NCI-H2081 treated with DMSO at 0.1 percent for 48 hours (cell line): Measurements from ENCODE around the gene ACTN1.
A peak's percentile ranks its signal among the peaks of the same experiment; 100 is the strongest.
"Not testable (repeated sequence)": the region's sequence is repeated elsewhere in the genome, so short reads cannot be mapped to it uniquely, and the experiment has no call there.

Source experiments
- DNase-seq: peaks from one replicate; lab custom pipeline; 2025; lab: John Stamatoyannopoulos, UW

Gene ACTN1

DNA sequence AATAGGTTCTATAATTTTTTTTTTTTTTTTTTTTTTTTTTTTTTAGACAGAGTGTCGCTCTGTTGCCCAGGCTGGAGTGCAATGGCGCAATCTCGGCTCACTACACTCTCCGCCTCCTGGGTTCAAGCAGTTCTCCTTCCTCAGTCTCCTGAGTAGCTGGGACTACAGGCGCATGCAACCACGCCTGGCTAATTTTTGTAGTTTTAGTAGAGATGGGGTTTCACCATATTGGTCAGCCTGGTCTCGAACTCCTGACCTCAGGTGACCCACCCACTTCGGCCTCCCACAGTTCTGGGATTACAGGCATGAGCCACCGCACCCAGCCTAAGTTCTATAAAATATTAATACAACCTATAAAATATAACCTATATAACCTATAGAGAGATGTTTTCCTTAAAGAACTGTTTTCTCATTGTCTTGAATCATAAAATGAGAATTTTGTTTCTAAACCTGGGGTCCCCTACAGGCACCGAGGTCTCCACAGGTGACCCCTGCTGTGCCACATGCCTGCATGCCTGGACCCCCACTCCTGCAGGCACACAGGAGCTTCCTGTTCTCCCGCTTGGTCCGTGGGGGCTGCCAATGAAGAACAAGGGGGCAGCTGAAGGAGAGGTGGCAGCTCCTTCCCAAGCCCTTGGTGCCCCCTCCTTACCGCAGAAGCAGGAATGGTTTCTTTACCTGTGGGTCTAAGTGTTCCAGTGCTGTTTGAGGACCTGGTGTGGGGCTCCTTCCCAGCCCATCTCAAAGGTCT lies 115.3 kb downstream of the ACTN1 start:
- DNase-seq = no peak

DNA sequence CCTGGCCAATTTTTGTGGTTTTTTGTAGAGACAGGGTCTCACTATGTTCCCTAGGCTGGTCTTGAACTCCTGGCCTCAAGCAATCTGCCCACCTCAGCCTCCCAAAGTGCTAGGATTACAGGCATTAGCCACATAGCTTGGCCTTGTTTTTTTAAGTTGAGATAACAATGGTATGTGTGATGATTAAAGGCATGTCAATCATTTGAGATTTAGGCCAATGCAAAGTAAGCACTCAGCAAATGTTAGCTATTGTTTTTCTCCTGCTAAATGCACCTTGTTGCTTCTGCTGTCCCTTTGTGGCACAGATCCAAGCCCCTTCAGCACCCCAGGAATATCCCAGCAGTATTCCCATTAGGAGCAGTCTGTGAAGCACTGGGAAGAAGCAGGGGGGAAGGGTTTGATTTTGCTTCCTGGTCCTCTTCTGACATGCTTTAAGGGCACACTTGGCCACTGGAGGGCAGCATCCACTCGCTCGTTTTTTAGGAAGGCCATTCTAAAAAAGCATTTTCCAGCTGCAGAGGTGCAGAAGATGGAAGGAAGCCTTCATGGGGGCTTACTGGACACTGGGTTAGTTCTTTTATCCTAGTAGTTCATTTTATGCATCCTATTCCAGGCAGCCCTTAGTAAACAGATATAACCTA lies 116.0 kb downstream of the ACTN1 start:
- DNase-seq = peak; percentile 24

DNA sequence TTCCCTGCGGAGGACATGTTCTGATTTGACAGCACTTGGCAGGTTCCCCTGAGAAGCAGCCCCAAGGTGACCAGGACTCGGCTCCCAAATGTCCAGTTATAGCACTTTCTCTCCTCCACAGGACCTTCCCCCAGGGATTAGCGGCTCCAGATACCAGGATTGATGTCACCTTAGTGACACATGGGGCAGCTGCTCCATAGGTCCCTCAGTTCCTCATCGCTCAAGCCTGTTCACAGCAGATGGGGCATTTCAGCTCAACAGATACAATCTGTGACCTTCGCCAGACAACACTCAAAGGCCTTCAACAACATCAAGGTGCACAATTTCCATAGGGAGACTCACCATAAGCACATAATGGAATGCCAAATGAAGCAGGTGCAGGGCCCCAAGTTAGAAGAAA lies 118.3 kb downstream of the ACTN1 start:
- no peak for DNase-seq

DNA sequence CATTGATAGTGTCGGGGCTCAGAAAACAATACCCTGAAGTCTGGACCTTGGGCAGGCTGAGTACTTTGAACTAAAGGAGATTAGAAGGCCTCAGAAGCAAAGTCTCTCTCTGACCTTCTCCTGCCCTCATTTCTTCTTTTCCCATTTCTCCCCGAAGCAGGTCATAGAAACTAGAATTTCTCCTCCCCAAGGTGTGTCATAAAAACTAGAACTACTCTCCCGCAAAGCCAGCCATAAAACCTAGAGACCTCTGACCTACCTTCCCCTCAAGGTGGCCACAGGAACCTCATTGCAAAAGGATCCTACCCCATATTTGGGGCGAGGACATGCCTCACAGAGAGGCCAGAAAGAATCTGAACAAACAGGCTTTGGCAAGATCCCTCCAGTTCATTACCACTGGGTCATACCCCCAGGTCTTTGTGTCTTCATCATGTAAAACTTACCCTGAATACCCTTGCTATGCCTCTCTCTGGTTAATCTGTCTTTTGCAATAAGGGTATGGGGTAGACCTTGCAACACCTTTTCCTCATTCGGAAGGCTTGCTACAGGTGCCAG lies 121.5 kb downstream of the ACTN1 start:
- no peak for DNase-seq

DNA sequence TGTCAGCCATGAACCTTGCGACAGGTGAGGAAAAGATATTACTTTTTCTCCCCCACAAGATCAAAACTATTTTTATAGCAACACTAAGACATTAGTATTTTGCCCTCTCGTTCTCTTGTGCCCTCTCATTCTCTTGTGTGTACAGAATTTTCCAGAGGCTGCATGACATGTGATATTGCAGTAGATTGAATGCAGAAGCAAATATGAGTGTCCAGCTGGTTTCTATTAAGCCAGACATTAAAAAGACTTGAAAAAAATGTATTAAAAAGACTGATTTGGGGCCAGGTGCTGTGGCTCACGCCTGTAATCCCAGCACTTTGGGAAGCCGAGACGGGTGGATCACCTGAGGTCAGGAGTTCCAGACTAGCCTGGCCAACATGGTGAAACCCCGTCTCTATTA lies 122.5 kb downstream of the ACTN1 start:
- DNase-seq = no peak

- no peak for DNase-seq
These were observed 124.7 kb downstream of the ACTN1 start for GRCh38 chr14:68854421-68854820.

GRCh38 chr14:68853749-68854148 lies 125.4 kb downstream of the ACTN1 start:
- DNase-seq = no peak

GRCh38 chr14:68852493-68852892 lies 126.6 kb downstream of the ACTN1 start:
- DNase-seq = not testable (repeated sequence)

GRCh38 chr14:68851078-68851477 lies 128.0 kb downstream of the ACTN1 start:
- DNase-seq = no peak

DNA sequence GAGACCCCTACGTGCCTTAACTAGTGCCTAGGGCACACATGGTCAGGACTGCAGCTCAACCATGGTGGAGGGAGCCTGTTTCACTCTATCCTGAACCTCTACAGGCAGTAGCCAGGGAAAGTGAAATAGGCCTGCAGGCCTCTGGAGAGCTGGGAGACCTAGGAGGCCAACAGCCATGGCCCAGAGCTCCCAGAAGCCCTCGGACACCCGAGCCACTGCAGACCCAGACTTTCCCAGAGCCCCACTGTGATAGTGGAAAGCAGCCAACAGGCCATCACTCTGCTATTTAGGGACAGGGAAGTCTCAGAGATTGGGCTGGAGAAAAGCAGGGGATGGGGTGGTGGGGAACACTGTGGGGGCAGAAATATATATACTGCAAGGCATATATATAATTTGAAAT lies 129.7 kb downstream of the ACTN1 start:
- no peak for DNase-seq

DNA sequence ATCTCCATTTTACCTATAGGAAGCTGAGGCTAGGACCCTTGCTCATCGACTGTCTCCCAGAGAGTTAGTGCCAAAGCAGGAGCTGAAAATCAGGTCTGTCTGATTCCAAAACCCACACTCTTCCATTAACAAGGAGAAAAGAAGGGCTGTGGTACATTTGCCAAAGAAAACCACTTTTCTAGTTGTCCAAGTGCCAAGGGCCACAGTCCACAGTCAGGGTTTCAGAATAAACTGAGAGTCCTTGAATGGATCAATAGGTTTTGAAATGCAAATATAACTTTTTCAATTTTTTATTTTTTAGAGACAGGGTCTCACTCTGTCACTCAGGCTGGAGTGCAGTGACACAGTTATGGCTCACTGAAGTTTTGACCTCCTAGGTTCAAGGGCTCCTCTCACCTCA lies 130.8 kb downstream of the ACTN1 start:
- no peak for DNase-seq

DNA sequence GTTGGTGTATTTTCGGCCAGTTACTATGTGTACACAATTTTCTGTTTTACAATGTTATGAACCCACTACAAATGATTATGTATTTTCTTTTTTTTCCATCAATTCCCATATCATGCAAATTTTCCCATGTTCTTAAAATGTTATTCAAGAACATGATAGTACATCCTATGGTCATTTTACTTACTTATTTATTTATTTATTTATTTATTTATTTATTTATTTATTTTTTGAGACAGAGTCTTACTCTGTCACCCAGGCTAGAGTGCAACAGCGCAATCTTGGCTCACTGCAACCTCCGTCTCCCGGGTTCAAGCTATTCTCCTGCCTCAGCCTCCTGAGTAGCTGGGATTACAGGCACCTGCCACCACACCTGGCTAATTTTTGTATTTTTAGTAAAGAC lies 131.5 kb downstream of the ACTN1 start:
- not testable (repeated sequence) for DNase-seq

DNA sequence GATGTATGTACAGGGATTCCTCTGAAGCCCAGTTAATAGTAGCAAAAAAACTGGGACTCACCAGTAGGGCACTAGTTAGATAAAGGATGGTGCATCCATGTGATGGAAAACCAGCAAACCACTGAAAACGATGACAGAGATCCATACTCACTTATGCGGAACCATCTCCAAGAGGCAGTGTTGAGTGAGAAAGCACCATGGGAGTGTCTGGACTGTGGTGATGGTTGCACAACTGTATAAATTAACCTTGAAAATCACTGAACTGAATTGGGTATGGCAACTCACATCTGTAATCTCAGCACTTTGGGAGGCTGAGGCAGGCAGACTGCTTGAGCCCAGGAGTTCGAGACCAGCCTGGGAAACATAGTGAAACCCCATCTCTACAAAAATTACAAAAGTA lies 132.6 kb downstream of the ACTN1 start:
- DNase-seq = no peak

DNA sequence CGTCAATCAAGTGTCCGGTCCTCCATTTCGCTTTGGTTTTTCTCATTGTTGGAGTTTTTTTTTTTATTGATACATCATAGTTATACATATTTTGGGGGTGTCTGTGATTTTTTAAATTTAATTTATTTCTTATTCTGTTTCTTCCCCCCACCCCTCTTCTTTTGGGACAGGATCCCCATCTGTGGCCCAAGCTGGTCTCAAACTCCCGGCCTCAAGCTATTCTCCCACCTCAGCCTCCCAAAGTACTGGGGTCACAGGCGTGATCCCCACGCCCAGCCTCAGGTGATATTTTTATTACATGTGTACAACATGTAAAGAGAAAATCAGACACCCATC lies 134.9 kb downstream of the ACTN1 start:
- DNase-seq = no peak

DNA sequence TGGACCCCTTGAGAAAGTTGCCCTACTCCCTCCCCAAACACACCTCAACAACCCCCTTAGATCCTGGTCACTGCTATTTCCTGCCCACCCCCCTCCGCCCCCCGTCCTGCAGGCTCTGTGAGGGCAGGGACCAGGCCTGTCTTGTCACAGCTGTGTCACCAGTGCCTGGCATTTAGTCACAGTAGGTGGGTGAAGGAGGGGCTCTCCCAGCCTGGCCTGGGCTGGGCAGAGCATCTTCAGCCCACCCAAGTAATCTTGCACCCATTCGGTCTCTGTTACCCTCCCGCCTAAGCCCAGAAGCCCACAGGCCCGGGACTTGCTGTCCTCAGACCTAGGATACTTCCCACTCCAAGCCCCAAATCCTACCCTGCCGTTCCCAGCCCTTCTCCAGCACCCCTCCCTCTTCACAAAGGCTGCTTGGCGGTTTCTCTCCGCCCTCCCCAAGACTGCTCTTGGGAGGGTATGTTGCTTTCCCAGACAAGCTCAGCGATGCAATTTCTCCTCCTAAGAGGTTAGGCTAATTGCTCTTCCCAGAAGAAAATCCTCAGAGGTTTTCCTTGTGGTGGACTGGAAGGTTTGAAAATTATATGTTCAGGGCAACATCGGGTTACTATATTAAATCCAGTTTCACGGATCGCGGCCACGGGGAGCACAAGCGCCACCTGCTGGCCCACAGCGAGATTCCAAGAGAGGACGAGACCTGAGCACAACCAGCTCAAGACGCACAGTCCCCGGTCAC lies 135.5 kb downstream of the ACTN1 start:
- no peak for DNase-seq

DNA sequence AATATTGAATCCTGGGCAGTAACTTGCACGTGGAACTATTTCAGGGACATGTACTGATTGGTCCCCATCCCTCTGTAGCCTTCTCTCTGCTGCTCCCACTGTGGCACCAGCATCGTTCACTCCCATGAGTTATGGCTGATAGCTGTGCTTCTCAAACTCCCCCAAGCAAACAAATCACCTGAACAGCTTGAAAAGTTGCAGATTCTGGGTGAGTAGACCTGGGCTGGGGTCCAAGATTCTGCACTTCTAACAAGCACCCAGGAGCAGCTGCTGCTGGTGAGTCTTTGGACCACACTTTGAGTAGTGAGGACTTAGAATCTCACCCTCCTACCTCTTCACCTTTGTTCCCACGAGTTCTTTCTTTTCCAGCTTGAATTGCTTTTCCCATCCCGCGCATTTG lies 136.8 kb downstream of the ACTN1 start:
- no peak for DNase-seq

- DNase-seq = no peak
These were observed 137.9 kb downstream of the ACTN1 start for GRCh38 chr14:68841016-68841809.

DNA sequence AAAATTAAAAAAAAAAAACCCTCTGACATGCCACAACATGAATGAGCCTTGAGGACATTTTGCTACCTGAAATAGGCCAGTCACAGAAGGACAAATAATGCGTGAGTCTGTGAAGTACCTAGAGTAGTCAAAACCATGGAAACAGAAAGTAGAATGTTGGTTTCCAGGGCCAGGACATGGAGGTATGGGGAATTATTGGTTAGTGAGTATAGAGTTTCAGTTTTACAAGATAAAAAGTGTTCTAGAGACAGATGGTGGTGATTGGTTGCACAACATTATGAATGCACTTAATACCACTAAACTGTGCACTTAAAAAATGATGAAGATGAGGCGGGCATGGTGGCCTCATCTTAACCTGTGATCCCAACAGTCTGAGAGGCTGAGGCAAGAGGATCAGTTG lies 138.6 kb downstream of the ACTN1 start:
- no peak for DNase-seq

- no peak for DNase-seq
These were observed 143.0 kb downstream of the ACTN1 start for GRCh38 chr14:68836082-68836481.

DNA sequence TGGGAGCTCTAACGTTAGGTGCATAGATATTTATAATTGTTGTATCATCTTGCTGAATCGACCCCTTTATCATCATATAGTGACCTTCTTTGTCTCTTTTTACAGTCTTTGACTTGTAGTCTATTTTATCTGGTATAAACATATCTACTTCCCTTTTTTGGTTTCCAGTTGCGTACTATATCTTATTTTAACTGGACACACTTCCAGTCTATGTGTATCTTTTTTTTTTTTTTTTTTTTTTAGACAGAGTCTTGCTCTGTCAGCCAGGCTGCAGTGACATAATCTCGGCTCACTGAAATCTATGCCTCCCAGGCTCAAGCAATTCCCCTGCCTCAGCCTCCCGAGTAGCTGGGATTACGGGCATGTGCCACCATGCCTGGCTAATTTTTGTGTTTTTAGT lies 144.3 kb downstream of the ACTN1 start:
- no peak for DNase-seq

DNA sequence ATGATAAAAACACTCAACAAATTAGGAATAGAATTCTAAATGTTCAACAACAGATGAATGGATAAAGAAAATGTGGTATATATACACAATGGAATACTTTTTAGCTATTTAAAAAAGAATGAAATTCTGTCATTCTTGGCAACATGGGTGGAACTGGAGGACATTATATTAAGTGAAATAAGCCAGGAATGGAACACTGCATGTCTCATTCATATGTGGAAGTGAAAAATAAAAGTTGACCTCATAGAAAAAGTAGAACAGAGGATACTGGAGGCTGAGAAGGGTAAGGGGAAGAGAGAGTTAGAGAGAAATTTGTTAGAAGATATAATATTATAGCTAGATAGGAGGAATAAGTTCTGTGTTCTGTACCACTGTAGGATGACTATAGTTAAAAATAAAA lies 150.4 kb downstream of the ACTN1 start:
- no peak for DNase-seq

DNA sequence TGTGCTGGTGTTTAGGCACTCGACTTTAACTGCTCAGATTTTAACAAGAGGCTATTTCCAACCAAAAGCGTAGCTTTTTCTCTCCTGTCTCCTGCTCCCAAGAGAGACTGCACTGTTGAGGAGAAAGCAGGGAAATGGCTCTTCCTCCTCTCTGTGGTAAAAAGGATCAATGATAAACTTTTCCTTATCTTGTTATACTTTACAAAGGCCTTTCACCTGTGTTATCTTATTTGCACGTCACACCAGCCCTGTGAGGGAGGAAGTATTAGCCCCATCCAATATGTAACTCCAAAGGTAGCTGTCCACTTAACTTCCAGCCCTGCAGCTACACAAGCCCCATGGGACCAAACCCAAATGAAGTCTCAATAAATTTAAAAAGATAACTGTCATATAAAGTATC lies 153.4 kb downstream of the ACTN1 start:
- DNase-seq = no peak
